HCT116 (cell line): Measurements from ENCODE around the gene RTN4RL1.

Experiments
- CEBPB ChIP-seq: IDR thresholded peaks from 2 replicates; pipeline ENCODE4 v1.6.1; 2012; ENCODE audit warnings: low read depth
- EGR1 ChIP-seq: IDR thresholded peaks from 2 replicates; pipeline ENCODE4 v1.6.1; 2012; ENCODE audit warnings: low read depth
- ELF1 ChIP-seq: IDR thresholded peaks from 2 replicates; pipeline ENCODE4 v1.6.1; 2012; ENCODE audit warnings: low read depth, borderline replicate concordance
- EZH2 ChIP-seq: fragments of 200-600 bp; sonication (generic); IDR thresholded peaks from 2 replicates; pipeline ENCODE4 v1.6.1; 2017; ENCODE audit warnings: antibody characterized with exemption, mixed run types
- POLR2A ChIP-seq: IDR thresholded peaks from 2 replicates; pipeline ENCODE4 v1.7.0; 2011; ENCODE audit warnings: borderline replicate concordance; ENCODE audit not compliant: insufficient read depth, insufficient read length; ENCODE audit errors: extremely low read depth
- POLR2AphosphoS5 ChIP-seq: IDR thresholded peaks from 2 replicates; pipeline ENCODE4 v1.6.1; 2011; ENCODE audit warnings: mild to moderate bottlenecking, low read depth, low read length, moderate library complexity
- RAD21 ChIP-seq: IDR thresholded peaks from 2 replicates; pipeline ENCODE4 v1.6.1; 2012; ENCODE audit warnings: low read depth, mild to moderate bottlenecking
- SP1 ChIP-seq: IDR thresholded peaks from 2 replicates; pipeline ENCODE4 v1.6.1; 2012; ENCODE audit warnings: low read depth
- SRF ChIP-seq: IDR thresholded peaks from 2 replicates; pipeline ENCODE4 v1.6.1; 2012; ENCODE audit warnings: low read depth
- TCF7L2 ChIP-seq: IDR thresholded peaks from 2 replicates; pipeline ENCODE4 v1.7.0; 2011; ENCODE audit warnings: borderline replicate concordance, inconsistent platforms; ENCODE audit not compliant: insufficient read depth, insufficient read length; ENCODE audit errors: extremely low read depth
- YY1 ChIP-seq: IDR thresholded peaks from 2 replicates; pipeline ENCODE4 v1.6.1; 2011; ENCODE audit warnings: low read length, low read depth, moderate library complexity, mild to moderate bottlenecking; ENCODE audit not compliant: insufficient replicate concordance; ENCODE audit errors: extremely low read depth
- ZBTB33 ChIP-seq: IDR thresholded peaks from 2 replicates; pipeline ENCODE4 v1.6.1; 2011; ENCODE audit warnings: mild to moderate bottlenecking, low read length, moderate library complexity; ENCODE audit not compliant: insufficient replicate concordance; ENCODE audit errors: extremely low read depth
- ZNF274 ChIP-seq: fragments of 200-500 bp; sonication (Bioruptor generic); IDR thresholded peaks from 2 replicates; pipeline ENCODE4 v1.6.1; 2014; ENCODE audit warnings: mild to moderate bottlenecking, low read depth, low read length, inconsistent platforms
- TF ChIP-seq, protein P1 (sequence below), 3 experiments: fragments of 200-600 bp in 1 of 3; sonication (generic) in 1 of 3; IDR thresholded peaks in 2 of 3; conservative IDR thresholded peaks in 1 of 3; 2 replicates each; pipeline ENCODE4 v1.5.1; 2012 to 2017; ENCODE audit warnings: low read depth in 2 of 3, low read length in 2 of 3, antibody characterized with exemption in 1 of 3, borderline replicate concordance in 1 of 3, control low read depth in 1 of 3, mild to moderate bottlenecking in 1 of 3, mixed read lengths in 1 of 3, mixed run types in 1 of 3, moderate library complexity in 1 of 3; ENCODE audit not compliant: insufficient read depth in 1 of 3

DNA sequence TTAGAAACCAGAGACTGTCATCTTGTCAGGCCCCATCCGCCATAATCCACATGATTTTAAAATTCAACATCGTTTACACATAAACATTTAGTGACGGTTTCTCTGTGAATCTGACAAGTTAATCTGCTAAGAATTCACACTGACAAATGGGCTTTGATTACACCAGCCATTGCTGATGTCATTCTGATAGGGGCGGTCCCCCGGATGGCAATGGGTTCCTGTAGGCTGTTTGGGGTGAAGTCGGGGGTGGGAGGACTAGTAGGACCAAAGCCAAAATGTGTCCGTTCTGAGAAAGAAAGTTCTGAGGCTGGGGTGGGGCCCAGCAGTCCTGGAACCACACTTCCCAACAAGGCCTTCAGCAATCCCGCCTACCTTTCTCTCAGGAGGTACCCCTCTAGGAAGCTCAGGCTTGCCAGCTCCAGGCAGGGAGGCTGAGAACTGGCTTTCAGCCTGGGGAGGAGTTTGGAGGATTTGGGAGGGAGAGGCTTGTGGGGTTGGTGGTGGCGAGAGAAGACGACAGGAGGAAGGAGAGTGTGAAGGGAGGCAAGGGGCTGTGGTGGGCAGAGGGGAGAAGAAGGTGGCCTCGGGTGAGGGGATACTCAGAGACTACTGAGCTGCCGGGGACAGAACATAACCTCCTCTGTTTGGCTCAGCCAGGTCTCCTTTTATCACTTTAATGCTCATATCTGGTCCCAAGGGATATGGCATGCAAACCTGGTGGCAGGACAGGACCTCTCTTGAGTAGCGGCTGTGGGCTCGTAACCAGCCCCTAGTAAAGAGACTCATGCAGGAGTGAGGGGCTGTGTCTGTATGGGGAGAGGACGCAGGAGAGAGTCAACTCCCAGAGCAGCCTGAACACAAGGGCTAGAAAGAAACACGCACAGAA is 38.4 kb upstream of the RTN4RL1 start:
- TF ChIP-seq ZBTB33, result no peak
- no peak for TF ChIP-seq SRF
- no peak for TF ChIP-seq ZNF274
- TF ChIP-seq, protein P1, sequence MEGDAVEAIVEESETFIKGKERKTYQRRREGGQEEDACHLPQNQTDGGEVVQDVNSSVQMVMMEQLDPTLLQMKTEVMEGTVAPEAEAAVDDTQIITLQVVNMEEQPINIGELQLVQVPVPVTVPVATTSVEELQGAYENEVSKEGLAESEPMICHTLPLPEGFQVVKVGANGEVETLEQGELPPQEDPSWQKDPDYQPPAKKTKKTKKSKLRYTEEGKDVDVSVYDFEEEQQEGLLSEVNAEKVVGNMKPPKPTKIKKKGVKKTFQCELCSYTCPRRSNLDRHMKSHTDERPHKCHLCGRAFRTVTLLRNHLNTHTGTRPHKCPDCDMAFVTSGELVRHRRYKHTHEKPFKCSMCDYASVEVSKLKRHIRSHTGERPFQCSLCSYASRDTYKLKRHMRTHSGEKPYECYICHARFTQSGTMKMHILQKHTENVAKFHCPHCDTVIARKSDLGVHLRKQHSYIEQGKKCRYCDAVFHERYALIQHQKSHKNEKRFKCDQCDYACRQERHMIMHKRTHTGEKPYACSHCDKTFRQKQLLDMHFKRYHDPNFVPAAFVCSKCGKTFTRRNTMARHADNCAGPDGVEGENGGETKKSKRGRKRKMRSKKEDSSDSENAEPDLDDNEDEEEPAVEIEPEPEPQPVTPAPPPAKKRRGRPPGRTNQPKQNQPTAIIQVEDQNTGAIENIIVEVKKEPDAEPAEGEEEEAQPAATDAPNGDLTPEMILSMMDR (IDR thresholded peaks at IDR 0.05 in 2 of 3, conservative IDR thresholded peaks at IDR 0.05 in 1 of 3; ENCODE audit: borderline replicate concordance in 1 of 3, insufficient read depth in 1 of 3, low read depth in 2 of 3, low read length in 2 of 3), result no peak
- TF ChIP-seq RAD21, result no peak
- no peak for TF ChIP-seq ELF1
- no peak for TF ChIP-seq EZH2
- no peak for TF ChIP-seq POLR2AphosphoS5
- no peak for TF ChIP-seq POLR2A
- TF ChIP-seq CEBPB, result no peak
- TF ChIP-seq TCF7L2, result no peak
- TF ChIP-seq SP1, result no peak
- no peak for TF ChIP-seq YY1
- no peak for TF ChIP-seq EGR1
